Activated CD4-positive, alpha-beta T cell treated with anti-CD3 and anti-CD28 coated beads for 24 hours (primary cell): Measurements from ENCODE around the gene IRAK3.
"Not testable (repeated sequence)": the region's sequence is repeated elsewhere in the genome, so short reads cannot be mapped to it uniquely, and the experiment has no call there.

Experiments used
- DNase-seq, 2 donors: peaks; one replicate each; pipeline ENCODE4 v3.0.0-alpha.2; 2020; ENCODE audit warnings: low read depth in 2 of 2

IRAK3 gene

DNA sequence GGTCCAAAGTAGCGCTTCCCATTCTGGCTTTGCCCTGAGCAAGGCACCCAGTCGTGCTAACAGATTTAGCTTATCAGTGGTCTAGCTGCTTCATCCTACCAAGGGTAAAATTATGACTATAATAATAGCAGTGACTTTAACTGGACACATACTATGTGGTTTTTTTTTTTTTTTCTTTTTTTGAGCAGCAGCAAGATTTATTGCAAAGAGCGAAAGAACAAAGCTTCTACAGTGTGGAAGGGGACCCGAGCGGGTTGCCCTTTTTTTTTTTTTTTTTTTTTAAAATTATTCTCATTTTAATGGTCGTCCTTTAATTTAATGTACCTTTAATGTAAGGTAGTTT lies 113.8 kb downstream of the IRAK3 start:
- no peak for DNase-seq

DNA sequence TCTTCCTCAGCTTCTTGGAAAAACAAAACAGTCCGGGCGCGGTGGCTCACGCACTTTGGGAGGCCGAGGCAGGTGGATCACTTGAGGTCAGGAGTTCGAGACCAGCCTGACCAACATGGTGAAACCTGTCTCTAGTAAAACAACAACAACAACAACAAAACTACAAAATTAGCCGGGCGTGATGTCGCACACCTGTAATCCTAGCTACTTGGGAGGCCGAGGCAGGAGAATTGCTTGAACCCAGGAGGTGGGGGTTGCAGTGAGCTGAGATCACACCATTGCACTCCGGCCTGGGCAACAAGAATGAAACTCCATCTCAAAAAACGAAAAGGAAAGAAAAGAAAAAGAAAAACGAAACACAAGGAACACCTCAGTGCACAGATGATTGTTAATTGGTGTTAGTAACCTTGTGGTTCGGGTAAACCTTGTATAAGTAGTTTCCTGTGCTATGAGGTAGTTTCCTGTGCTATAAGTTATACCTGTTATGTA lies 114.3 kb downstream of the IRAK3 start:
- not testable (repeated sequence) for DNase-seq
